Fibroblast of lung (primary cell): ENCODE results near the gene RALY.

Source experiments
- EZH2 ChIP-seq: IDR thresholded peaks from 2 replicates; pipeline ENCODE4 v1.5.1; 2012; ENCODE audit warnings: low read length, control low read depth, mild to moderate bottlenecking; ENCODE audit errors: missing control alignments
- TF ChIP-seq, protein P1 (sequence below), 2 donors: IDR thresholded peaks in 1 of 2; conservative IDR thresholded peaks in 1 of 2; 1 replicate in 1 of 2; 2 replicates in 1 of 2; pipeline ENCODE4 v1.5.1; 2011 to 2012; ENCODE audit warnings: low read length in 2 of 2, control low read depth in 1 of 2, inconsistent platforms in 1 of 2, low read depth in 1 of 2, mild to moderate bottlenecking in 1 of 2

GRCh38 chr20:34129518-34130162 lies 135.9 kb downstream of the RALY start:
- TF ChIP-seq, protein P1, sequence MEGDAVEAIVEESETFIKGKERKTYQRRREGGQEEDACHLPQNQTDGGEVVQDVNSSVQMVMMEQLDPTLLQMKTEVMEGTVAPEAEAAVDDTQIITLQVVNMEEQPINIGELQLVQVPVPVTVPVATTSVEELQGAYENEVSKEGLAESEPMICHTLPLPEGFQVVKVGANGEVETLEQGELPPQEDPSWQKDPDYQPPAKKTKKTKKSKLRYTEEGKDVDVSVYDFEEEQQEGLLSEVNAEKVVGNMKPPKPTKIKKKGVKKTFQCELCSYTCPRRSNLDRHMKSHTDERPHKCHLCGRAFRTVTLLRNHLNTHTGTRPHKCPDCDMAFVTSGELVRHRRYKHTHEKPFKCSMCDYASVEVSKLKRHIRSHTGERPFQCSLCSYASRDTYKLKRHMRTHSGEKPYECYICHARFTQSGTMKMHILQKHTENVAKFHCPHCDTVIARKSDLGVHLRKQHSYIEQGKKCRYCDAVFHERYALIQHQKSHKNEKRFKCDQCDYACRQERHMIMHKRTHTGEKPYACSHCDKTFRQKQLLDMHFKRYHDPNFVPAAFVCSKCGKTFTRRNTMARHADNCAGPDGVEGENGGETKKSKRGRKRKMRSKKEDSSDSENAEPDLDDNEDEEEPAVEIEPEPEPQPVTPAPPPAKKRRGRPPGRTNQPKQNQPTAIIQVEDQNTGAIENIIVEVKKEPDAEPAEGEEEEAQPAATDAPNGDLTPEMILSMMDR (conservative IDR thresholded peaks at IDR 0.05 in 1 of 2, IDR thresholded peaks at IDR 0.05 in 1 of 2; ENCODE audit: low read depth in 1 of 2, low read length in 2 of 2), result peak; percentile 79
- no peak for TF ChIP-seq EZH2
